Ascending aorta (tissue), 2 donors: ENCODE data around the gene E2F4. TPM values are rescaled to one million over a fixed set of nuclear protein-coding genes. Genes with fewer than 3 reads are reported as not detected.
A peak's percentile ranks its signal among the peaks of the same experiment; 100 is the strongest.

ENCODE experiments used
- DNase-seq, 2 donors: peaks; one replicate each; pipeline ENCODE4 v3.0.0-alpha.2; 2019; ENCODE audit warnings: low spot score in 2 of 2
- H3K27ac ChIP-seq, 2 donors: fragments of 200-600 bp; sonication (generic); one replicate each; pipeline ENCODE4 v1.5.1; 2016 to 2017; ENCODE audit warnings: mild to moderate bottlenecking in 1 of 2
- H3K27me3 ChIP-seq: fragments of 200-600 bp; sonication (generic); one replicate; pipeline ENCODE4 v1.5.1; 2017
- H3K36me3 ChIP-seq, 2 donors: fragments of 200-600 bp; sonication (generic); one replicate each; pipeline ENCODE4 v1.5.1; 2016
- H3K4me1 ChIP-seq, 2 donors: fragments of 200-600 bp; sonication (generic); one replicate each; pipeline ENCODE4 v1.5.1; 2016 to 2017; ENCODE audit warnings: mild to moderate bottlenecking in 1 of 2
- H3K4me3 ChIP-seq, 2 donors: fragments of 200-600 bp; sonication (generic); one replicate each; pipeline ENCODE4 v1.5.1; 2016 to 2017; ENCODE audit warnings: mild to moderate bottlenecking in 1 of 2
- H3K9me3 ChIP-seq, 2 donors: fragments of 200-600 bp; sonication (generic); one replicate each; pipeline ENCODE4 v1.5.1; 2016
- intact Hi-C: fragments of 100-400 bp; cut with DNase I; formaldehyde crosslinking; loops from one replicate; pipeline ENCODE4 v1.15.1; 2023
- total RNA-seq: library from RNA; depleted of rRNA; stranded (reverse); fragments of >200 nt; gene quantifications from one replicate; pipeline ENCODE4 v1.1.0, GENCODE V29; 2016
- TF ChIP-seq, protein P1 (sequence below), 3 experiments: fragments of 200-600 bp in 2 of 3; fragments of 450-650 bp in 1 of 3; sonication (generic) in 2 of 3; IDR thresholded peaks; one replicate each; pipeline ENCODE4 v1.5.1; 2016 to 2019; ENCODE audit warnings: antibody characterized with exemption in 3 of 3, mild to moderate bottlenecking in 1 of 3, moderate library complexity in 1 of 3

The E2F4 gene
- total RNA-seq, 1 donor from 2014 or later: 114 TPM

DNA sequence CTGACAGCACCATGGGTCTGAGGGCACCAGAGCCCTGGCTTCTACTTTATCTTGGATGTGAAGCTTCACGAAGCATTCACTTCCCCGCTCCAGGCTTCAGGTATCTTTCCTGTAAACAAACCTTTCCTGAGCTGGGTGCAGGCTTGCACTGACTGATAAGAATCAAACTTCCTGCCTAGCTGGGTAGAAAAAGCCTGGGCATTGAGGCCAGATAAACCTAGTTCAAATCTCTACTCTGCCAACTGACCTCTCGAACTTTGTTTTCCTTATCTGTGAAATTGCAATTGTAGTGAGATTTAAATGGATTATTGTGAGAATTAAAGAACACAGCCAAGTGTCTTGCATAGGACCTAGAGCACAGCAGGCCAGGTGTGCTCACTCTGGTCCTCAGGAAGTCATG is 32.0 kb downstream of the E2F4 start:
- no peaks in the 10 kb centered on the region for H3K27me3 ChIP-seq
- no peak for DNase-seq
- intact Hi-C loops: no loop called here
- no peak overlapping the region for H3K4me3 ChIP-seq
- peaks cover 6 to 15% of the 10 kb centered on the region in 2 donors for H3K4me1 ChIP-seq
- no peak overlapping the region for H3K27ac ChIP-seq
- TF ChIP-seq, protein P1, sequence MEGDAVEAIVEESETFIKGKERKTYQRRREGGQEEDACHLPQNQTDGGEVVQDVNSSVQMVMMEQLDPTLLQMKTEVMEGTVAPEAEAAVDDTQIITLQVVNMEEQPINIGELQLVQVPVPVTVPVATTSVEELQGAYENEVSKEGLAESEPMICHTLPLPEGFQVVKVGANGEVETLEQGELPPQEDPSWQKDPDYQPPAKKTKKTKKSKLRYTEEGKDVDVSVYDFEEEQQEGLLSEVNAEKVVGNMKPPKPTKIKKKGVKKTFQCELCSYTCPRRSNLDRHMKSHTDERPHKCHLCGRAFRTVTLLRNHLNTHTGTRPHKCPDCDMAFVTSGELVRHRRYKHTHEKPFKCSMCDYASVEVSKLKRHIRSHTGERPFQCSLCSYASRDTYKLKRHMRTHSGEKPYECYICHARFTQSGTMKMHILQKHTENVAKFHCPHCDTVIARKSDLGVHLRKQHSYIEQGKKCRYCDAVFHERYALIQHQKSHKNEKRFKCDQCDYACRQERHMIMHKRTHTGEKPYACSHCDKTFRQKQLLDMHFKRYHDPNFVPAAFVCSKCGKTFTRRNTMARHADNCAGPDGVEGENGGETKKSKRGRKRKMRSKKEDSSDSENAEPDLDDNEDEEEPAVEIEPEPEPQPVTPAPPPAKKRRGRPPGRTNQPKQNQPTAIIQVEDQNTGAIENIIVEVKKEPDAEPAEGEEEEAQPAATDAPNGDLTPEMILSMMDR (IDR thresholded peaks at IDR 0.05): no peak
- H3K36me3 ChIP-seq: peaks cover 8 to 14% of the 10 kb centered on the region in 2 donors
- H3K9me3 ChIP-seq: no peaks in the 10 kb centered on the region

DNA sequence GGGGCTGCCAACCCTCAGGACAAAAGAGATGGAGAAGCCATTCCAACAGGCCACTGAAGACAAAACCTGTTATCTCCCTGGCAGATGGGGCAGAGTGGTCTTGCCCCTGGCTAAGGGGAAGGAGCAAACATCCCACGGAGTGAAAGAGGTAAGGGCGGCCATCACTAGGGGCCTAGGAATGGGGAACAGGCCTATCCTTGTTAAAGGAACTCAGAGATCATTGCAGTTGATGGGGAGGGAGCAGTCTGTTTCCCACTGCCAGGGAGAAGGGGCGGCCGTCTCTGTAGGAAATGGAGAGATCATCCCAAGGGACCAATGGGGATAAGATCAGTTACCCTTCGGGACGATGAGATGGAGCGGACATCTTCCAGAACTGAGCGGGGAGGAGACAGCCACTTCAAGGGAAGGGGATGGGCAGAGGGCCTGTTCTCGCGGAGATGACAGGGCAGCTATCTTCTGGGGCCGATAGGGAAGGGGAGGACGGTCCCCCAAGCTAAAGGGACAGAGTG is 34.4 kb downstream of the E2F4 start:
- H3K27me3 ChIP-seq: no peaks in the 10 kb centered on the region

DNA sequence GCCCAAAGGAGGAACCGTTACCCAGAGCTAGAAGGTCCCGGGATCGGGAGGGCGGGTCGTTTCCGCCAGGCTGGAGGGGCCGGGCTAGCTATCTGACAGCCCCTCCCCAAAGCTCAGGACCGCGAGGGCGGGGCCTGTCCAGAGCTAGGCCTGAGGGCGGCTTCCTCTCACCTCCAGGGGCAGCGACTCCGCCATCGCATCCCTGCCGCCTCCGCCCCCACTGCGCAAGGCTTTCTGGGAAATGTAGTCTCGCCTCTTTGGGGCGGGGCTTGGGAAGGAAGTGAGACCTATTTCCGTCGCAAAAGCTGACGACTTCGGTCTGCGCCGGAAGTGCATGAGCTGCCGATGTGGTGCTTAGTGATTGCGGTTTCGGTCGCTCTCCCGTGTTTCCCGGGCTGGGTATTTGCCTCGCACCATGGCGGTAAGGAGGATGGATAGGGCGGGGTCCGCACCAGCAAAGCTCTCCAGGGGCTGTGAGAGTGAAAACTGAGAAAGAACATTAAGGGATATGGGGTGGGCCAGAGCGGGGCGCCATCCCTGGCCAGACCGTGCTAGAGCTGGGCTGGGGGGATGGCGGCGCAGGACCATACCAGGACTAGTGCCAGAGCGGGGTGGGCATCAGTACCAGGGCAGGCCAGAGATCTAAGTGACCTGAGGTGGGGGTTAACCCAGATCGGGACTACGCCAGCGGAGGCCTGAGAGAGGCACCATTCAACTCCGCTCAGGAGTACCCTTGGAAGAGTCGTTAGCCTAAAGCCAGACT is 35.0 kb downstream of the E2F4 start, which contains the start of gene TMEM208:
Gene TMEM208, plus strand, starts transcription at position 327 of the 763 bp plus-strand sequence. Its CDS starts 89 bp downstream, at position 416.
- peaks cover 38 to 44% of the 10 kb centered on the region in 2 donors for H3K36me3 ChIP-seq
- TF ChIP-seq, protein P1 (IDR thresholded peaks at IDR 0.05): peak in 1 of 3 experiments; percentile 23
- peak; percentile 95 to 99 for DNase-seq
- H3K4me3 ChIP-seq: peak within 1 kb of the TSS; percentile 87 to 96
- intact Hi-C loops: loop anchor here (1.0 to 2.0 kb wide), 2 partner anchors 20 to 34 kb away; partner anchors contain the start of genes E2F4 and FHOD1
- peak within 1 kb of the TSS; percentile 80 to 88 for H3K27ac ChIP-seq
- H3K27me3 ChIP-seq: no peaks in the 10 kb centered on the region
- peaks cover 6 to 15% of the 10 kb centered on the region in 2 donors for H3K4me1 ChIP-seq
- no peaks in the 10 kb centered on the region for H3K9me3 ChIP-seq

More for the DNA sequence above, 34.4 kb downstream of the E2F4 start:
- peak overlapping the region; percentile 87 to 96 for H3K4me3 ChIP-seq
- H3K9me3 ChIP-seq: no peaks in the 10 kb centered on the region
- no peak for DNase-seq
- TF ChIP-seq, protein P1 (IDR thresholded peaks at IDR 0.05): no peak
- H3K27ac ChIP-seq: peak overlapping the region; percentile 80 to 88
- H3K36me3 ChIP-seq: peaks cover 32 to 38% of the 10 kb centered on the region in 2 donors
- intact Hi-C loops: loop anchor here (2.0 kb wide), 1 partner anchor 34 kb away; the partner anchor contains the start of gene E2F4
- H3K4me1 ChIP-seq: peaks cover 6 to 15% of the 10 kb centered on the region in 2 donors

DNA sequence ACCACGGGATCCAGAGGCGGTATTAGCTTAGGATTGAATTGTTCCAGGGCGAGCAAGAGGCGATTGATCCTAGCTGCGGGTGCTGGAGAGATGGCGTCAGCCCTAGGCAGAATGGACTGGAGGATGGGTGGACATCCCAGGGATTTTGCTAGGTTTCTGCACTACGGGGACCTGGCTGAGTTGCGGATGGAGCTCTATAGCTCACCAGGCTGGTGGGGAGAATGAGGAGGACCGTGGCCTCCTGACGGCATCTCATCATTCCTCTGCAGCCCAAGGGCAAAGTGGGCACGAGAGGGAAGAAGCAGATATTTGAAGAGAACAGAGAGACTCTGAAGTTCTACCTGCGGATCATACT is 35.6 kb downstream of the E2F4 start:
- Histone ChIP-seq H3K9me3 (no peaks in the 10 kb centered on the region), H3K4me3 (peak overlapping the region; percentile 87 to 96), H3K4me1 (peaks cover 6 to 15% of the 10 kb centered on the region in 2 donors), H3K27ac (peak overlapping the region; percentile 80 to 88), H3K27me3 (no peaks in the 10 kb centered on the region), H3K36me3 (peaks cover 39 to 45% of the 10 kb centered on the region in 2 donors)
- DNase-seq: no peak
- TF ChIP-seq, protein P1 (IDR thresholded peaks at IDR 0.05): no peak
- intact Hi-C loops: loop anchor here (1.0 to 2.0 kb wide), 2 partner anchors 20 to 35 kb away; partner anchors contain the start of genes E2F4 and FHOD1

DNA sequence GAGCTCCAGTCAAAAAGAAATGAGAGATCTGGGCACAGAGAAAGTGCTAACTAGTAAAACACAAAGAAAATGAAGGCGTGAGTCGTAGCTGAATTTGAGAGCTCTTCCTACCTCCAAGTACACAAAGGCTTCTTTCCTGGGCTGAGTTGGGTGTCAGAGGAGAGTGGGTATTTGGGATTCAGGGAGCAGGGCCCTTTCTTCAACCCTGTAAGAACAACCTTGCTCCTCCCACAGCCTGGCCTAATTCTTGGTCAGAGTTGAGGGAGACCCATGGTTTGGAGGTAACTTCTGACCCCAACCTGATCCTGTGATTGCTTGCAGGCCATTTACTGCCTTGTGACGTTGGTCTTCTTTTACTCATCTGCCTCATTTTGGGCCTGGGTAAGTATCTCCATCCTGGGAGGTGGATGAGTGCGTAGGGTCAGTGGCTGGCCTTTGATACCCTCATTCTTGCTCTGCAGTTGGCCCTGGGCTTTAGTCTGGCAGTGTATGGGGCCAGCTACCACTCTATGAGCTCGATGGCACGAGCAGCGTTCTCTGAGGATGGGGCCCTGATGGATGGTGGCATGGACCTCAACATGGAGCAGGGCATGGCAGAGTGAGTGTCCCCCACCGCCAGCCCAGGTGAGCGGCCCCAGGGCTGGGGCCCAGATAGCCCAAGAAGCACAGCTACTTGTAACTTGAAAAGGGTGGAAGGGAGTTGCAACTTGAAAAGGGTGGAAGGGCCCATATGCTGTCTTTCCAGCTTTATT is 36.3 kb downstream of the E2F4 start:
- no peaks in the 10 kb centered on the region for H3K9me3 ChIP-seq
- peak overlapping the region in 1 of 2 donors; percentile 87 for H3K4me3 ChIP-seq
- no peaks in the 10 kb centered on the region for H3K27me3 ChIP-seq
- no peak overlapping the region for H3K27ac ChIP-seq
- DNase-seq: no peak
- peaks cover 39 to 48% of the 10 kb centered on the region in 2 donors for H3K36me3 ChIP-seq
- intact Hi-C loops: no loop called here
- peaks cover 6 to 15% of the 10 kb centered on the region in 2 donors for H3K4me1 ChIP-seq
- TF ChIP-seq, protein P1 (IDR thresholded peaks at IDR 0.05): no peak
